Measurements from ENCODE around the gene TTLL11.
A peak's percentile ranks its signal among the peaks of the same experiment; 100 is the strongest.

TTLL11 gene

DNA sequence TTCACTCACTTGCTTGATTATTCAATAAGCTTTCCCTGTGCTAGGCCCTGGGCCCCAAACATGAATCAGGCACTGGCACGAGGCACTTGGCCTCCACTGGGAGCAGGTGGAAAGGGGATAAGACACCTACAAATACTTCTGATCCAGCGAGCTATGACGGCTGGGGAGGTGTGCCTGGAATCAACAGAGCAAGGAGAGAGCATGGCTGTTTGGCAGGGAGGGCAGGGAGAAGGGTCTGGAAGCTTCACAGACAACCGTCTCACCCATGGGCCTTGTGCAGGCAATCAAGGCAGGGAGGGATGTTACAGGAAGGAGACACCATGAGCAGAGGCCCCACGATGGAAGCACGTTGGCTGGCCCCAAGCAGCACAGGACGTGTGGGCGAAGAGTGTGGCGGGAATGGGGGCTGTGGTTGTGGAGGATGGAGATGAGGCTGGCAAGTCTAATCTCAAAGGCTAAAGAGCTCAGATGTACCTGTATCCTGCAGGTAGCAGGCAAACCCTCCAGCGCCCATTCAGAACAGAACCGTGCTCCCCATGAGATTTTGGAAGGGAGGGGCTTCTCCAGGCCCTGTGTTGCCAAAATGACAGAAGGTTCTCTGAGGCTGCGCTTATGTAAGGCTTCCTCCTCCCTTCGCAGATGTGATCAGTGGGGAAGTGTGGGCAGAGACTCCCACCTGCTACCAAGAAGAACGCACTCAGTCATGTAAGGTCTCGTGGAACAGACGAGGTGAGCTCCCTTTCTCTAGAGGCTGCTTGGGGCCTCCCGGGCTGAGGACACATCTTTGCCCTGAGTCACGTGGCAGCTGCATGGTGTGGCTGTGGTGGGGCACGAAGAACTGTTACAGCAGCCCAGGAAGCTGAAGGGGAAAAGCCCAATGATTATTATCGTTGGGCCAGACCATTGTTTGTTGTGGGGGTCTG, 252.0 kb downstream of the TTLL11 start:
- Histone ChIP-seq H3K4me3 (ENCODE audit: low read length) (no peak overlapping the region), H3K36me3 (ENCODE audit: control insufficient read depth, insufficient read depth, low read length, severe bottlenecking) (no peaks in the 10 kb centered on the region), H3K9ac (ENCODE audit: low read length) (no peak overlapping the region), H3K27me3 (replicated peaks; ENCODE audit: control insufficient read depth, insufficient read depth, low read length) (no peaks in the 10 kb centered on the region), H3K4me1 (ENCODE audit: control insufficient read depth, insufficient read depth, low read length) (peaks cover 3% of the 10 kb centered on the region), H3K9me3 (ENCODE audit: control insufficient read depth, low read length) (peaks cover 6% of the 10 kb centered on the region)
- DNase-seq (ENCODE audit: low read depth), result no peak

DNA sequence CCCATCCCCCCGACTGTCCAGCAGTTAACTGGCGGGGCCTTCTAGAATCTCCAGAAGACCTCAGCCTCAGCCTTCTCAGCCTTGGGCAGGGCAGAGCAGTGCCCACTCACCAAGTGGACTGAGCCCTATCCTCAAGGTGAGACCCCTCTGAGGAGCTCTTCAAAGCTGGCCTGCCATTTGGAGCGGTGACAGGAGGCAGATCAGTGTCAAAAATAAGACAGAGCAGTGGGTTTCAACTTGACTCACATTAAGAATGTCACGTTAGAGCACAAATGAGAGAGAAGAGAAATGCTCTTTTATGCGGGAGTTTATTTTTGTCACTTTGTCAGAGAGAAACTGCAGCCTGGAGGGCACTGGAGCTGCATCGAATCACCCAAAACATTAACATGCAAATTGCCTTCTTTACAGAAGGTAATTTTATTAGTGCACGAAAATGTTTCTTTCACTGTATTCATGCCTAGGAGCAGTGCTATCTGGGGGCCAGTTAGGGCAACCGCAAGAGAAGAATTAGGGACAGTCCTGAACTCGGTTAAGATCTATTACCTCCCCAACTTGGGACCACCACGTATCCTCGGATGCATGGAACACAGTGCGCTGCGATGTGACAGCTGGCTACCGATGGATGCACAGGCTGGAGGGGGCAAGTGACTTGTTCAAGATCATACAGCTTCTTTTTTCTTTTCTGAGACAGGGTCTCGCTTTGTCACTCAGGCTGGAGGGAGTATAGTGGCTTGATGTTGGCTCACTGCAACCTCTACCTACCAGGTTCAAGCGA, 253.2 kb downstream of the TTLL11 start:
- H3K4me3 ChIP-seq (ENCODE audit: low read length), result no peak overlapping the region
- no peaks in the 10 kb centered on the region for H3K36me3 ChIP-seq (ENCODE audit: control insufficient read depth, insufficient read depth, low read length, severe bottlenecking)
- peaks cover 5% of the 10 kb centered on the region for H3K9me3 ChIP-seq (ENCODE audit: control insufficient read depth, low read length)
- no peaks in the 10 kb centered on the region for H3K27me3 ChIP-seq (replicated peaks; ENCODE audit: control insufficient read depth, insufficient read depth, low read length)
- no peak for DNase-seq (ENCODE audit: low read depth)
- H3K4me1 ChIP-seq (ENCODE audit: control insufficient read depth, insufficient read depth, low read length), result peaks cover 3% of the 10 kb centered on the region
- H3K9ac ChIP-seq (ENCODE audit: low read length), result no peak overlapping the region

DNA sequence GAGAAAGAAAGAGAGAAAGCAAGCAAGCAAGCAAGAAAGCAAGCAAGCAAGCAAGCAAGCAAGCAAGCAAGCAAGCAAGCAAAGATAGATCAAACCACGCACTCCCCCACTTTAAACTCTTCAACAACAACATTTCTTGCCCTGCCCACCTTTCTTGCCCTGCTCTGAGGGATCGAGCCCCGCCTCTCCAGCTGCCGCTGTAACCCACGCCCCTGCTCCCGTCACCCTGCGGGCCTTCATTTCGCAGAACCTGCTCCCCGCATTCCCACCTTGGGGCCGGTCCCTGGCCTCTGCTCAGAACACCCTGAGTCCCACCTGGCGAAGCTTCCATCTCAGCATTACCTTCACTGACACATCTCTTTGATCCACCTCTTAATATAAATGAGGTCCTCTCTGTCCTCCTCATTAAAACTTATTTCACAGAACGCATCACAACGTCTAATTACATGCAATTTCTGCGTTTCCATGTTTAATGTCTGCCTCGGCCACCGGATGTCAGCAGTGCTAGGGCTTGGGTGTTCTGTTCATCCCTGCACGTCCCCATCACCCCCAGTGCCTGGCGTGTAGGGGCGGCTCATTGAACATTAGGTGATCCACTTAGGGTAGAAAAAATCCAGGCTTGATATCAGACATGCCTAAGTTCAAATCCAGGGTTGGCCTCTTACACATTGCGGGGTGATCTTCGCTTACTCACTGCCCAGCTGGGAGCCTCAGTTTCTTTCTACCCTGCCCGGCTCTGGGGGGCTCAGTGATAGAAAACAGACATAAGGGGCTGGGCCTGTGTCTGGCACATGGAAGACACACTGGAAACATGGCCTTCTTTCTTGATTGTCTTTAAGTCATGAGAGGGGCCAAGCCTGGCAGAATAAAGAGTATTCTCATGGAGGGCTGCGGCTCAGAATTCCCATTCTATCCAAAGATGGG, 254.1 kb downstream of the TTLL11 start:
- Histone ChIP-seq H3K27me3 (replicated peaks; ENCODE audit: control insufficient read depth, insufficient read depth, low read length) (no peaks in the 10 kb centered on the region), H3K36me3 (ENCODE audit: control insufficient read depth, insufficient read depth, low read length, severe bottlenecking) (no peaks in the 10 kb centered on the region), H3K4me1 (ENCODE audit: control insufficient read depth, insufficient read depth, low read length) (peaks cover 3% of the 10 kb centered on the region), H3K9ac (ENCODE audit: low read length) (no peak overlapping the region), H3K9me3 (ENCODE audit: control insufficient read depth, low read length) (no peaks in the 10 kb centered on the region), H3K4me3 (ENCODE audit: low read length) (no peak overlapping the region)
- no peak for DNase-seq (ENCODE audit: low read depth)

DNA sequence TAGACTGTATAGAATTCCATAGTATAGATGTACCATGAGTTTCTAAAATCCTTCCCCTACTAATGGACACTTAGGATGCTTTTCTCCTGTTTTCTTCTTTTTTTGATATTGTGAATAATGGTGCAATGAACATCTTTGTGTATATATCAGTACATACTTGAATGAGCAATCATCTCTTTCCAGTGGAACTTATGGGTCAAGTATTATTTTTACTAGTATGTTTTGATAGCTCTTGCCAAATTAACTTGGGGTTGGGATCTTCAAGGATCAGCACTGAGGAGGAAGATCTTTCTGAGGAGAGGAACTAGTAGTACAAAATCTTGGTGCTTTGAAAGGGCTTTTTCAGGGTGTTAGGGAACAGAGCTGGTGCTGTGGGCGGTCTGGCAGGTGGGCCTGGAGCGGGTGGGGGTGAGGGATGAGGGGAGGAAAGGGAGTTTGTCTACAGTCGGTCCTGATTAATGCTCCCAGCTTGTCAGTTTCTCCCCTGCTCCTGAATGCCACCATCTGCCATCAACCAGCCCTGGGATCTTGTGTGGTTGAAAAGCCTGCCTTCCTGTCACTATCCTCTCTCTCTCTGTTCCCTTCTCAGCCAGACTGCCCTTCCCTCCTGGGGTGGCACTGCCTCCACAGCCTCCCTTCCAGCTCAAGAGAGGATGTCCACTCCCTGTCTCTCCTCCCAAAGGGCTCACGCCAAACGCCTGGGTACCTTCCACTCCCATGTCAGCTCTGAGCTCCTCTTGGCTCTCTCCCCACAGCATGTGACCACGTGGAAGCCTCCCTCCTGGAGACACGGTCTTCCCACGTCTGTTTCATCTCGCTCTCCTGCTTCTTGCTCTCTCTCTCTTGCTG, 255.8 kb downstream of the TTLL11 start:
- DNase-seq (ENCODE audit: low read depth), result peak; percentile 40
- Histone ChIP-seq H3K9me3 (ENCODE audit: control insufficient read depth, low read length) (no peaks in the 10 kb centered on the region), H3K27me3 (replicated peaks; ENCODE audit: control insufficient read depth, insufficient read depth, low read length) (no peaks in the 10 kb centered on the region), H3K4me3 (ENCODE audit: low read length) (no peak overlapping the region), H3K36me3 (ENCODE audit: control insufficient read depth, insufficient read depth, low read length, severe bottlenecking) (no peaks in the 10 kb centered on the region), H3K9ac (ENCODE audit: low read length) (no peak overlapping the region), H3K4me1 (ENCODE audit: control insufficient read depth, insufficient read depth, low read length) (no peaks in the 10 kb centered on the region)

DNA sequence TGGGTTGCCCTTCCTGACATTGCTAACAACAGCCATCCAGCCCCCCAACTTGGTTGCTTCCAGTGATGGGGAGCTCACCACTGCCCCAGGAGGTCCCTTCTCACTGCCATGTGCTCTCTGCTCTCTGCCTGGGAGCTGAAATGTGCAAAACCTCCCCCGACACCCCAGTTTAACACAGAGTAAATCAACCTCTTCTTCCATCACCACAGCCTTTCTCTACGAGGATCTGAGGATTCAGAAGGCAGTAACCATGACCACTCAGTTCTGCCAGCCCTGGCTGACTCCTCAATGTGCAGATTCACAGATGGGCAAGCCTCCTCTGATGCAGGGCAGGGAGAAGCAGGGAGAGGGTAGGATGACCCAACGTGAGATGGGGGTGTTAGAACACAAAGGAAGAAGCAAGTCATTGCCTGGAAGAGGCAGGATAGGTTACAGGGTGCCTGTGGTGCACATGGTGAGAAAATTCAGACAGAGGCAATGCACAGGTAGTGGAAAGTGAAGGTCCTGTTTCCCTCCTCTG, 256.7 kb downstream of the TTLL11 start:
- no peaks in the 10 kb centered on the region for H3K4me1 ChIP-seq (ENCODE audit: control insufficient read depth, insufficient read depth, low read length)
- no peaks in the 10 kb centered on the region for H3K27me3 ChIP-seq (replicated peaks; ENCODE audit: control insufficient read depth, insufficient read depth, low read length)
- DNase-seq (ENCODE audit: low read depth), result no peak
- no peak overlapping the region for H3K4me3 ChIP-seq (ENCODE audit: low read length)
- no peak overlapping the region for H3K9ac ChIP-seq (ENCODE audit: low read length)
- H3K9me3 ChIP-seq (ENCODE audit: control insufficient read depth, low read length), result no peaks in the 10 kb centered on the region
- H3K36me3 ChIP-seq (ENCODE audit: control insufficient read depth, insufficient read depth, low read length, severe bottlenecking), result no peaks in the 10 kb centered on the region

DNA sequence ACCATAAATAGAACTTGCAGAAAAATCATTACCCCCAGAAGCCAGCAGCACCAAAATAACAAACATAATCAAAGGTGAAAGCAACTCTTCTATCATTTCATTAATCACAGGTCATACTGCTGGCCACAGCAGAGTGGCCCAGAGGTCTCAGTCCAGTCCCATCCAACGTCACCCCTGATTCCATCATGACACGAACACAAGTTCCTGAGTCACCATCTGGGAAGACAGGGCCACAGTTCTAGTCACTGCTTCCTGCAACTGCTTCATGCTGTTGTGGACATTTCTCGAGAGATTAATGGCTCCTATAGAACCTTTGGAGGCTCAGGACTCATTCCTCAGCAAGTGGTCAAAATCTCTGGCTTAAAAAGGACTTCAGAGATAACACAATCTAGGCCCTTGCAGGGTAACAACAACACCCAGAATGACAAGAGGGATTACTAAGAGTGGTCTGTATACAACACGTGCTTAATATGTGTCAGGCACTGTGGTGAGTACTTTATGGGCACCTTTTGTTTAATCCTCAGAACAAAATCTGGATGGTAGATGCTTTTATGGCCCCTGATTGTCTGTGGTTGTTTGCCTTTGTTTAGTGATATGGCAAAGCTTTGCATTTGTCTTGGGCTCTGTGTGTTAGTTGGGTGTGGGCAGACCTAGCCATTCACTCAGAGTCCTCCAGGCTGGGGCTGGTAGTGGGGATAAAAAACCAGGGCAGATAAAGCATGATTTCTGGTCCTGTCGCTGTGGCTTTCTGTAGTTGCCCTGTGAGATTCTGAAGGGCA, 257.3 kb downstream of the TTLL11 start:
- no peak for DNase-seq (ENCODE audit: low read depth)
- no peak overlapping the region for H3K9ac ChIP-seq (ENCODE audit: low read length)
- H3K36me3 ChIP-seq (ENCODE audit: control insufficient read depth, insufficient read depth, low read length, severe bottlenecking), result no peaks in the 10 kb centered on the region
- no peak overlapping the region for H3K4me3 ChIP-seq (ENCODE audit: low read length)
- no peaks in the 10 kb centered on the region for H3K27me3 ChIP-seq (replicated peaks; ENCODE audit: control insufficient read depth, insufficient read depth, low read length)
- H3K4me1 ChIP-seq (ENCODE audit: control insufficient read depth, insufficient read depth, low read length), result no peaks in the 10 kb centered on the region
- no peaks in the 10 kb centered on the region for H3K9me3 ChIP-seq (ENCODE audit: control insufficient read depth, low read length)

DNA sequence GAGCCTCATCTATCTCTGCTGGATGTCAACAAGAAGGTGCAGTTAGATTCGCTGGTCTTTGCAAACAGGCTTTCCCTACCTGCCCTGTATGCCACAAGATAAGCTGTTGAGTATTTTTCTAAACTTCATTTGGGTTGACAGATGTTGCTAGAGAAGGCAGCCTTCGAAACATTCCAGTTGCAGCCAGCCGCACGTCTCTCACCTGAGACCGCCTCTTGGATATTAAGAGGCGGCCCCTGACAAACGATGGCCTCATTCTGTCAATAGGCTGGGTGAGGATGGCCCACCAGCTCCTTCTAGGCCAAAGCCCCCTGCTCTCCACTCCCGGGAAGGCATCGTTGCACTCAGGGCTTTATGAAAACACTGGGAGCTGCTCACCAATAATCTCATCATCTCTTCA, 260.0 kb downstream of the TTLL11 start:
- Histone ChIP-seq H3K36me3 (ENCODE audit: control insufficient read depth, insufficient read depth, low read length, severe bottlenecking) (no peaks in the 10 kb centered on the region), H3K9ac (ENCODE audit: low read length) (no peak overlapping the region), H3K4me1 (ENCODE audit: control insufficient read depth, insufficient read depth, low read length) (peaks cover 7% of the 10 kb centered on the region), H3K4me3 (ENCODE audit: low read length) (no peak overlapping the region), H3K9me3 (ENCODE audit: control insufficient read depth, low read length) (no peaks in the 10 kb centered on the region), H3K27me3 (replicated peaks; ENCODE audit: control insufficient read depth, insufficient read depth, low read length) (no peaks in the 10 kb centered on the region)
- no peak for DNase-seq (ENCODE audit: low read depth)

DNA sequence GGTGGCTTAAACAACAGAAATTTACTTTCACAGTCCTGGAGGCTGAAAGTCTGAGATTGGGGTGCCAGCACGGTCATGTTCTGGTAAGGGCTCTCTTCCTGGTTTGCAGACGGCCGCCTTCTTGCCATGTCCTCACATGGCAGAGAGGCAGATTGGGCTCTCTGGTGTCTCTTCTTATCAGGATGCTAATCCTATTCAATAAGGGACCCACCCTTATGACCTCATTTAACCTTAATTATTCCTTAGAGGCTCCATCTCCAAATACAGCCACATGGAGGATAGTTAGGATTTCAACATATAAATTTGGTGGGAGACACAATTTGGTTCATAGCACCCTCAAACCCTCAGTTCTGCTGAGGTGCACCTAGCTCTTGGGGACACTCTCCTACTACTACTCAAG, 261.2 kb downstream of the TTLL11 start:
- no peak for DNase-seq (ENCODE audit: low read depth)
- Histone ChIP-seq H3K27me3 (replicated peaks; ENCODE audit: control insufficient read depth, insufficient read depth, low read length) (no peaks in the 10 kb centered on the region), H3K9ac (ENCODE audit: low read length) (no peak overlapping the region), H3K9me3 (ENCODE audit: control insufficient read depth, low read length) (no peaks in the 10 kb centered on the region), H3K36me3 (ENCODE audit: control insufficient read depth, insufficient read depth, low read length, severe bottlenecking) (no peaks in the 10 kb centered on the region), H3K4me1 (ENCODE audit: control insufficient read depth, insufficient read depth, low read length) (peaks cover 7% of the 10 kb centered on the region), H3K4me3 (ENCODE audit: low read length) (no peak overlapping the region)

DNA sequence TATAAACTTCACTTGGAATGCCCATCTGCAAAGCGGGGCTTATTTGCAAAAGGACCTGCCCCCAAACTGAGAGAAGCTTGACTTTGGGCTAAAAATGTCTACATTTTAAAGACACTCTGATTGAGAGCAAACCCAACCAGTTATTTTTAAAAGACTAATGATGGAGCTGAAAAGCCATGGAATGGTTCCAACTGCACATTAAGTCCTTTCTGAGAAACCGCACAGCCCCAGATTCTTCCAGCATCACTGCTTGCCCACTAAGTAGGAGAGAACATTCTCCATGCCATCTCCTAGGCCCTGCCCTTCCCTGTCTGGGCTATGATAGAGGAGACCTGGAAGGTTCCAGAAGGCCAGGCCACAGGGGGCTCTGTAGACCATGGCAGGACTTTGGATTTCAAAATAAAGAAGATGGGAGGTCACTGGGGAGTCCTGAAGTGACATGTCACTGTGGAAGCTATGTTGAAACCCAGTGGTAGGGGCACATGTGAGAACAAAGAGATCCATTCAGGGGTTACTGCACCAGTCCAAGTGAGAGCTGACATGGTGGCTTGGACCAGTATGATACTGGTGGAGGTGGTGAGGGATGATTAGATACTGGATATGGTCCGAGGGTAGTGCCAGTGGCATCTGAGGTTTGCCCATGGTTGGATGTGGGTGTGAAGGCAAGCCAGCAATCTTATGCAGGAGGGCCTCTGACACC, 262.5 kb downstream of the TTLL11 start:
- Histone ChIP-seq H3K9ac (ENCODE audit: low read length) (no peak overlapping the region), H3K36me3 (ENCODE audit: control insufficient read depth, insufficient read depth, low read length, severe bottlenecking) (no peaks in the 10 kb centered on the region), H3K9me3 (ENCODE audit: control insufficient read depth, low read length) (no peaks in the 10 kb centered on the region), H3K4me1 (ENCODE audit: control insufficient read depth, insufficient read depth, low read length) (peaks cover 7% of the 10 kb centered on the region), H3K27me3 (replicated peaks; ENCODE audit: control insufficient read depth, insufficient read depth, low read length) (no peaks in the 10 kb centered on the region), H3K4me3 (ENCODE audit: low read length) (no peak overlapping the region)
- DNase-seq (ENCODE audit: low read depth), result no peak
